ENCODE measurements around the gene RAB3D.
A peak's percentile ranks its signal among the peaks of the same experiment; 100 is the strongest.

RAB3D gene

DNA sequence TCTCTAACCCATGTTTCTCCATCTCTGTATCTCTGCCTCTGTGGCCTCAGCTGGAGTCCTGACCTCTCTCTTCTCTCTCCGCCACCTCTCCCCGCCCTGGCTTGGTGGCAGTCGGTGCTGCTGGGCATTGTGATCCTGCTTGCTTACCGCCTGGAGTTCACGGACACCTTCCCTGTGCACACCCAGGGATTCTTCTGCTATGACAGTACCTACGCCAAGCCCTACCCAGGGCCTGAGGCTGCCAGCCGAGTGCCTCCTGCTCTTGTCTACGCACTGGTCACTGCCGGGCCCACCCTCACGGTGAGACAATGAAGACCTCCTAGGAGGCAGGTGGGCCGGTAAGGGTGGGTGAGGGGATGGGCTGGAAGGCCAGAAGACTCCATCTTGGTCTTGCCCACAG, 20.0 kb upstream of the RAB3D start:
- TF ChIP-seq TAF1 (IDR thresholded peaks at IDR 0.05; ENCODE audit: borderline replicate concordance, insufficient read depth, low read length) (no peak), SIN3A (IDR thresholded peaks at IDR 0.05; ENCODE audit: borderline replicate concordance, insufficient read depth, low read length) (no peak), POLR2AphosphoS5 (IDR thresholded peaks at IDR 0.05; ENCODE audit: low read depth, low read length) (no peak), FOXP2 (optimal IDR thresholded peaks at IDR 0.05; ENCODE audit: borderline replicate concordance, extremely low read depth, extremely low read length, insufficient read depth) (no peak)
- TF ChIP-seq, protein P1, sequence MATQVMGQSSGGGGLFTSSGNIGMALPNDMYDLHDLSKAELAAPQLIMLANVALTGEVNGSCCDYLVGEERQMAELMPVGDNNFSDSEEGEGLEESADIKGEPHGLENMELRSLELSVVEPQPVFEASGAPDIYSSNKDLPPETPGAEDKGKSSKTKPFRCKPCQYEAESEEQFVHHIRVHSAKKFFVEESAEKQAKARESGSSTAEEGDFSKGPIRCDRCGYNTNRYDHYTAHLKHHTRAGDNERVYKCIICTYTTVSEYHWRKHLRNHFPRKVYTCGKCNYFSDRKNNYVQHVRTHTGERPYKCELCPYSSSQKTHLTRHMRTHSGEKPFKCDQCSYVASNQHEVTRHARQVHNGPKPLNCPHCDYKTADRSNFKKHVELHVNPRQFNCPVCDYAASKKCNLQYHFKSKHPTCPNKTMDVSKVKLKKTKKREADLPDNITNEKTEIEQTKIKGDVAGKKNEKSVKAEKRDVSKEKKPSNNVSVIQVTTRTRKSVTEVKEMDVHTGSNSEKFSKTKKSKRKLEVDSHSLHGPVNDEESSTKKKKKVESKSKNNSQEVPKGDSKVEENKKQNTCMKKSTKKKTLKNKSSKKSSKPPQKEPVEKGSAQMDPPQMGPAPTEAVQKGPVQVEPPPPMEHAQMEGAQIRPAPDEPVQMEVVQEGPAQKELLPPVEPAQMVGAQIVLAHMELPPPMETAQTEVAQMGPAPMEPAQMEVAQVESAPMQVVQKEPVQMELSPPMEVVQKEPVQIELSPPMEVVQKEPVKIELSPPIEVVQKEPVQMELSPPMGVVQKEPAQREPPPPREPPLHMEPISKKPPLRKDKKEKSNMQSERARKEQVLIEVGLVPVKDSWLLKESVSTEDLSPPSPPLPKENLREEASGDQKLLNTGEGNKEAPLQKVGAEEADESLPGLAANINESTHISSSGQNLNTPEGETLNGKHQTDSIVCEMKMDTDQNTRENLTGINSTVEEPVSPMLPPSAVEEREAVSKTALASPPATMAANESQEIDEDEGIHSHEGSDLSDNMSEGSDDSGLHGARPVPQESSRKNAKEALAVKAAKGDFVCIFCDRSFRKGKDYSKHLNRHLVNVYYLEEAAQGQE (IDR thresholded peaks at IDR 0.05; ENCODE audit: insufficient read depth in 1 of 2, low read depth in 2 of 2, low read length in 2 of 2) = no peak

DNA sequence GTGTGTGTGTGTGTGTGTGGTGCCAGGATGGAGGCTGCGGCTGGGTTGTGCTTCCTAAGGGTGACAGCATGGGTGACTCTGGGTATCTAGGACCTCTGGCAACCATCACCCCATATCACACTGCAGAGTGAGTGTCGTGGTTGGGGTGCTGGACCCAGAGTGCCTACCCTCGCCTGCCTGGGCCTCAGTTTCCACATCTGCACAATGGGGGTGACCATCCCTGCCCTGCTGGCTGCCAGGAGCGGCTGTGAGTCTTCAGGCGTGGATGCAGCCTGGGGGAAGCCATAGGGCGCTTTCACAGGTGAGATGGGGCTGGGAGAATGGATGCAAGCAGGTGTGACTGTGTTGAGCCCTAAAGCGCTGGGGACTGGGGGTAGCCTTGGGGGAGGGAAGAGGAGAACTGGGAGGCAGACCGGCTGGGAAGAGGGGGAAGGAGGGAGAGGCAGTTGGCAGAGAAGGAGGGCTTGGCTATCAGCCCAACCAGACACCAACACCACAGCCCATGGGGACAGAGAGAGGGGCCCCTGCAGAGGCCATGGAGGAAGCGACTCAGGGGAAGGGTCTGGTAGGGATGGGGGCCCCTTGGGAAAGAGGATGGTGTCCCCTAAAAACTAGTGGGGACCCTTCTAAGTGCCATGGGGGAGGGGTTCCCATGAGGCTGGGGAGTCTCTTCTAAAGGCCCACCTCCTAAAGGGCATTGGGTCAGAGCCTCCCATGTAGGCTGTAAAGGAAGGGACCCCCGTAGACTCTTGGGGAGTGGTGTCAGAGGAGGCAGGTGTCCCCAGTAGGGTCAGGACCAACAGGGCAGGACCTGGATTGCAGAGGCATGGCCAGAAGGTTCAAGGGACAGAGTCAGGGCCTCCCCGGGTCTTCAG, 17.5 kb upstream of the RAB3D start:
- no peak for TF ChIP-seq POLR2AphosphoS5 (IDR thresholded peaks at IDR 0.05; ENCODE audit: low read depth, low read length)
- TF ChIP-seq SIN3A (IDR thresholded peaks at IDR 0.05; ENCODE audit: borderline replicate concordance, insufficient read depth, low read length) = no peak
- no peak for TF ChIP-seq FOXP2 (optimal IDR thresholded peaks at IDR 0.05; ENCODE audit: borderline replicate concordance, extremely low read depth, extremely low read length, insufficient read depth)

DNA sequence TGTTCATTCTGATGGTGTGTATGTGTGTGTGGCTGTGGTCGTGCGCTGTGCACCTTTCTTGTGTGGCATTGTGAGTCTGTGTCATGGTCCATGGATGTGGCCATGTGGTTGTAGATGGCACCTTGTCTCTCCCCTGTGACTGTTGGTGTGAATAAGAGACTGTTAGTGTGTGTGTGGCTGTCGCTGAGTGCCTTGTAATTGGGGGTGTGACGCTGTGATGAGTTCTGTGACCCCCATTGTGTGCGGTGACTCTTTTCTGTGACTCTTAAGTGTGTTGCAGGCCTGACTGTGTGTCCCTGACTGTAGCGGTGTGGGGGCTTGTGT, 16.6 kb upstream of the RAB3D start:
- TF ChIP-seq FOXP2 (optimal IDR thresholded peaks at IDR 0.05; ENCODE audit: borderline replicate concordance, extremely low read depth, extremely low read length, insufficient read depth) = no peak
- TF ChIP-seq POLR2AphosphoS5 (IDR thresholded peaks at IDR 0.05; ENCODE audit: low read depth, low read length) = no peak
- no peak for TF ChIP-seq TAF1 (IDR thresholded peaks at IDR 0.05; ENCODE audit: borderline replicate concordance, insufficient read depth, low read length)
- no peak for TF ChIP-seq SIN3A (IDR thresholded peaks at IDR 0.05; ENCODE audit: borderline replicate concordance, insufficient read depth, low read length)
- TF ChIP-seq, protein P1 (IDR thresholded peaks at IDR 0.05; ENCODE audit: insufficient read depth in 1 of 2, low read depth in 2 of 2, low read length in 2 of 2) = no peak

DNA sequence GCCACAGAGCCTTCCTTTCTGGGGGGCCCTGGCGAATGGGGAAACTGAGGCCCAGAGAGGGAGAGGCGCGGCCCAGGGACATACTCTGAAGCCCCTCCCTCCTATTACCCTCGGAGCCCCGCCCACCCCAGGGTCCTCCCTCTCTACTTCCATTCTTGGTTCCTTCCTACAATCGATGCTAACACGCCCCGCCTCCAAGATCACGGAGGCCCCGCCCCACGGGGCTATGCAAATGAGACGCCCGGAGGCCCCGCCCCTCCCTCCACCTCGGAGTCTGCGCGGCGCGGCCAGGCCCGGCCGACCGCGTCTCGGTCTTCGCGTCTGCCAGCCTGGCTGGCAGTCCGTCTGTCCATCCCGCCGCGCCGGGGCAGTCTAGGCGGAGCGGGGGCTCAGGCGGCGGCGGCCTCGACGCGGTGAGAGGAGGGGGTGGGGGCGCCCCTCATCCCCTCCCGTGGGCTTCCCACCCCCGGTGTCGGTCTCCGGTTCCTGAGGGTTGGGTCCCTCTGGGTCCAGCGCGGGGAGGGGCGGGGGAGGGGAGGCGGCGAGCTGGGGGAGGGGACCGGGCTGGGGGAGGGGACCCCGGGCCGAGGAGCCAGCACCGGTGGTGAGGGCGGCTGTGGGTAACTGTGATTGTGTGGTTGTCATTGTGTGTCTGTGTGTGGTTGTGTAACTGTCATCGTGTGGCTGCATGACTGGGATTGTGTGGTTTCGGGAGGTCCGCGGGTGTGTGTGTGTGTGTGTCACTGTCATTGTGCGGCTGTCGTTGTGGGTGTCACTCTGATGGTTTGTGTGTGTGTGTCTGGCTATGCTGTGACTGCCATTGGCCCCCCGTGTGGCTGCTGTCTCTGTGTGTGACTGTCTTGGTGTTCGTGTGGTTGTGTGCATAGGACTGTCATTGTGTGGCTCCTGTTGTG, 16.0 kb upstream of the RAB3D start, which contains the start of gene PLPPR2:
TSS of gene PLPPR2 (plus strand) at position 273 of the 914 bp plus-strand sequence. CDS start 2,242 bp downstream, outside the sequence.
- TF ChIP-seq FOXP2 (optimal IDR thresholded peaks at IDR 0.05; ENCODE audit: borderline replicate concordance, extremely low read depth, extremely low read length, insufficient read depth) = peak; percentile 19
- no peak for TF ChIP-seq SIN3A (IDR thresholded peaks at IDR 0.05; ENCODE audit: borderline replicate concordance, insufficient read depth, low read length)
- TF ChIP-seq POLR2AphosphoS5 (IDR thresholded peaks at IDR 0.05; ENCODE audit: low read depth, low read length) = peak; percentile 79

DNA sequence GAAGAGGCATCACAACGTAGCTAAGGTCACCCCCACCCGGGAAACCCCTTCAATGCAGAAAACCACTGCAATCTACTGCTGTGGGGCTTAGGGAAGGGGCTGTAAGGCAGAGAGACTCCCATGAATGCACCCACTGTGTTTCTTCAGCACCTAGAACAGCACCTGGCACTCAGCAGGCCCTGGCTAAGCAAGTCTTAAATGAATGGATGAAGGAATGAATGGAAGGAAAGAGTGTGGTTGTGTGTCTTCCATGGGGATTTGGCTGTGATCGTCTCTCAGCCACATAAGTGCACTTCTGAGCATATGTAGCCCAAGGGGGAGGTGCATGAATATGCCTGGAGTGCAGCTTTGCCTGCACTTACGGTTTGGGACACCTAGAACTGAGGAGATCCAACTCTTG, 9.7 kb upstream of the RAB3D start:
- TF ChIP-seq, protein P1 (IDR thresholded peaks at IDR 0.05; ENCODE audit: insufficient read depth in 1 of 2, low read depth in 2 of 2, low read length in 2 of 2) = peak in 1 of 2 experiments; percentile 77; a peak in 2 of 4 replicates
- no peak for TF ChIP-seq TAF1 (IDR thresholded peaks at IDR 0.05; ENCODE audit: borderline replicate concordance, insufficient read depth, low read length)
